NCI-H2081 treated with DMSO at 0.1 percent for 48 hours (cell line): ENCODE results near the gene PODXL.
A peak's percentile ranks its signal among the peaks of the same experiment; 100 is the strongest.
"Not testable (repeated sequence)": the region's sequence is repeated elsewhere in the genome, so short reads cannot be mapped to it uniquely, and the experiment has no call there.

Source experiments
- DNase-seq: peaks from one replicate; lab custom pipeline; 2025; lab: John Stamatoyannopoulos, UW

PODXL gene

GRCh38 chr7:131489881-131490280 is 66.5 kb downstream of the PODXL start:
- DNase-seq = no peak

DNA sequence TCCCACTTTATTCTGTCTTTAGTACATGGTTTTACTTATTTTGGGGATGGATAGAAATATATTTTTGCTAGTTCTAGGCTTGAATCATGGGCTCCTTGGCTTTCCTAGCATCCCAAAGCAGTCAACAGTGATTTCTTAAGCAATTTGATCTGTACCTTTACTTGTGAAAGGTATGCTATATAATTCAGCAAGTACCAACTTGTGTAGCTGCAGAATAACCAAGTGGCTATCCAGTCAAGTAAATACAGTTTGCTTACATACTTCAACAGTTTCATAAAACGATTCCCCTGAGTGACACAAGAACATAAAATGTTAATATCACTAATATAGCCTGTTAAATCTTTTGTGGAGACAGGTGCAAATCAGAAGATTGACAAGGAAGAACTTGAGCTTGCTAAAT is 67.2 kb downstream of the PODXL start:
- no peak for DNase-seq

- DNase-seq = no peak
These were observed 68.1 kb downstream of the PODXL start for GRCh38 chr7:131488361-131488760.

GRCh38 chr7:131487217-131487616 is 69.2 kb downstream of the PODXL start:
- DNase-seq = no peak

- DNase-seq = no peak
These were observed 70.1 kb downstream of the PODXL start for GRCh38 chr7:131486346-131486745.

DNA sequence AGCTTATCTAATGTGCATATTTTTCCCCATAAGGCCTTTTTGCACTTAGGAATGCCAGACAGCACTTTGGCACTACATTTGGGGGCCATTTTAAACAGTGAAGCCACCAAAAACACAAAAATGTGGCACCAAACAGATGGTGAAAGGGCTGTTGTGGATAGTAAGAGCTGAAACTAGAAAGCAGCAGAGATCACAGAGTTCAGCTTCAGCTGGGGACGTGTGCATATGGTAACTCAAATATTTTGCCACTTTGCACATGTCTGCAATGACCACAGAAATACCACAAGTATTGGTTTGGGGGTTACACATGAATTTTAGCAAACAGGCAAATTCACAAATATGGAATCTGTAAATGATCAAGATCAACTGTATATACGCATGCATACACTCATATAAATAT is 72.8 kb downstream of the PODXL start:
- DNase-seq = no peak

GRCh38 chr7:131482800-131483199 is 73.6 kb downstream of the PODXL start:
- DNase-seq = no peak

GRCh38 chr7:131480384-131481315 is 75.8 kb downstream of the PODXL start:
- no peak for DNase-seq

DNA sequence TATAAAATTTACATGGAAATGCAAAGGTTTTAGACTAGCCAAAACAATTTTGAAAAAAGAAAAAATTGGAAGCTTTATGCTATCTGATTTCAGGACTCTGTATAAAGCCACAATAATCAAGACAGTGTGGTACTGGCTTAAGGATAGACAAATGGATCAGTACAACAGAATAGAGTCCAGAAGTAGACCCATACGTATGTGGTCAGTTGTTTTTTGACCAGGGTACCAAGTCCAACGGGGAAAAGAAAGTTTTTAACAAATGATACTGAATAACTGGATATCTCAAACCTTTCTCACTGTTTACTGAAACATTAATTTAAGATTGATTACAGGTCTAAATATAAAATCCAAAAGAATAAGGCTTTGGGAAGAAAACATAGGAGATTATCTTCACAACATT is 79.7 kb downstream of the PODXL start:
- no peak for DNase-seq

DNA sequence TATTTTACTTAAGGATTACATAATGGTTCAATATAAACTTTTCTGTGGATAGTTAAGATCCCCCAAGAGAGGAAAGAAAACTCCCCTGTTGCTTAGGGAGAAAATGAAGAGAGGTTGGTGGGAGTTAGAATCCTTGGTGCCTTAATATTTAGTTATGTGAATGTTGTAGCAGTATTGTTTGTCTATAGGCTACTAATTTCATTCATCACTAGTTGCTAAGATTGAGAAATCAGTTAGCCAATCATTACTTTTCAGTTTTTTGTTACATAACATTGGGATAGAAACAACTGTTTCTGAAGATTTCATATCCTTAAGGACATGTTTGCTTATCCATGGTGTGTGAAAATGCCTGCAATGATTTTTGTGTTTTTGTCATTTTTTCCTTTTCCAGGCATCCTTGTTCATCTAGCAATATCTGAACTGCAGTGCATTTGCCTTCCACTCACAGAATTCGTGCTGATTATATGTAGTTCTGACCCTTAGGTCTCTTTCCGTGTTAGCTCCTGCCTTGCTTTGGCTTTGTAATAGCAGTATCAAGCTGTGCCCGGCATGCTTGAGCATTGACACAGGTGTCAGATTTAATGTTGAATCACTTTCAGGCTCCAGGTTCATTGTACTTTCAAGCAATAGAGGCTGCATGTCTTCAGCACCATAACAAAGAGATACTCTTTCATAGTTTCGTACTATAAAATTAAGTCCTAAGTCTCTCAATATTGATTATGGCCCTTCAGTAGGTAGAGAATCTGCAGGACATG is 85.0 kb downstream of the PODXL start:
- DNase-seq = peak; percentile 86

DNA sequence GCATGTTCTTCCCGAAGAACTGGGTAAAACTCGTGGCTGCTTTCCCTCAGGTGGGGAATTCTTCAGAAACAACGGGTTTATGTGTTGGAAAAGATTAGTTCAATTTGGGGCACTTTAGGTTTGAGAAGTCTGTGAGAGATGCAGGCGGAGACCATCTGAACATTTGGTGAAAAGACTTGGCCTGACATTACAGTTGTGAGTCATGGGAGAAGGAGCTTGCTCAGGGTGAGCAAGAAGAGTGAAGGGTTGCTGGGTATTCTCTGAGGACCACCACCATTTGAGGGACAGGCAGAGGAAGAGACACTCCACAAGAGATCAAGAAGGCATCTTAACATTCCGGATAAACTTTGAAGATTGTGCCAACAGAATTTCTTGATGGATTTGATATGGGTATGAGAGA is 88.6 kb downstream of the PODXL start:
- DNase-seq = no peak

DNA sequence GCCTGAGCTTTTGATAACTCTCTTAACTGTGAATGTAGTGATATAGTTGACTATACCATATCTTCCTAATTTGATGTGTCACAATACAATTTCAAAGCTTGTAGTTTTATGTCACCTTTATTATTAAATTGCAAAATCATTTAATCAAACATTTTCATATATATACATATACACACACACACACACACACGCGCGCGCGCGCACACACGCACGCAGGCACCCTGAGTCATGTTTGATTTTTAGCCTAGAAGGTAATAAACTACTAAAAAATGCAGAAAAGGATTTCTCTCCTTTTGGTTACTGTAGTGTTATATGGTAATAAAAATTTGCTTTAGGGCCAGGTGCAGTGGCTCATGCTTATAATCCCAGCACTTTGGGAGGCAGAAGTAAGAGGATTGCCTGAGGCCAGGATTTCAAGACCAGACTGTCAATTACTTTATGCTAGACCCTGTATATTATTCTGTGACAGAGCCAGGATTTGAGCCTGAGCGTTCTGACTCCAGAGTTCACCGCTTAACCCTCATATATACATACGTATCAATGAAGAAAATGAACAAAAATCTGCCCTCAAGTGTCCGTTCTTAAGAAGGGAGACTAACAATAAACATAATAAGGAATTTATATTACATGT is 89.6 kb downstream of the PODXL start:
- DNase-seq = no peak

GRCh38 chr7:131462715-131463114 is 93.7 kb downstream of the PODXL start:
- DNase-seq = not testable (repeated sequence)

- no peak for DNase-seq
These were observed 94.4 kb downstream of the PODXL start for GRCh38 chr7:131462059-131462458.

GRCh38 chr7:131459256-131459655 is 97.2 kb downstream of the PODXL start:
- no peak for DNase-seq

DNA sequence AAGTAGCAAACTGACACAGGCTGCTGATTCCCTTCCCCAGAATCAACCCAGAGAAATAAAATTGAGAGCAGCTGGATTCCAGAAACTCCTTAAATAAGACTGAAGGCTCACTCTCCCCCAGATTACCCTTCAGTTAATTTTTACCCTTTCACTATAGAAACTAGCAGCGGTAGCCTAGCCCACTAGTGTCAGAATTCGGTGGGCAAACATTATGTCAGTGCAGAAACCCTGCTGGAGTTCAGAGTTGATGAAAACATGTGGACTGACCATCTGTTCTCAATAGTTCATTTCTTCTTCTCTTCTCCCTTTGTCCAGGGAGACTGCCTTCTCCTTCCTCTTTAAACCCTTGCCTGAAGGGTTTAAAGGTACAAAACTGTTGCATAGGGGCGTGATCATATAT is 100.1 kb downstream of the PODXL start:
- DNase-seq = no peak

- no peak for DNase-seq
These were observed 100.9 kb downstream of the PODXL start for GRCh38 chr7:131455546-131455945.

- DNase-seq = no peak
These were observed 101.4 kb downstream of the PODXL start for GRCh38 chr7:131455001-131455400.

DNA sequence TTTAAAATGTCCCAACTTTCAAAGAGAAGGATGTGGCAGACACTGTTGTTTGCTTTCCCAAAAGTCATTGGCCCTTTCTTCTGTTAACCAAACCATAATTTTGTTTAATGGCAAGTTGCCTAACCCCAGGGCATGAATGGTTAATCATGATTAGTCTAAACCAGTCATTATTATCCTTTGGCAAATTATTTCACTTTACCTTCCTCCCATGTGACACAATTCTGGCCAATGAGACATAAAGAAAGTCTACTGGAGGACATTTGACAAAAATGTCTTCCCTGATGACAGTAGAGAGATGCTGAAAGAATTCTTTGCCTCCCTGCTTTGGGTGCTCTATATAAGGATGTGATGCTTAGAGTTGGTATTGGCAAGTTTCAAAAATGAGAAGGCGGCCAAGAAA is 101.9 kb downstream of the PODXL start:
- no peak for DNase-seq
